ENCODE data around the gene ZCCHC3. TPM values are rescaled to one million over a fixed set of nuclear protein-coding genes. Genes with fewer than 3 reads are reported as not detected.
A peak's percentile ranks its signal among the peaks of the same experiment; 100 is the strongest.

ZCCHC3 gene
- total RNA-seq, 2 experiments from 2014 or later: 30.0 to 30.6 TPM

DNA sequence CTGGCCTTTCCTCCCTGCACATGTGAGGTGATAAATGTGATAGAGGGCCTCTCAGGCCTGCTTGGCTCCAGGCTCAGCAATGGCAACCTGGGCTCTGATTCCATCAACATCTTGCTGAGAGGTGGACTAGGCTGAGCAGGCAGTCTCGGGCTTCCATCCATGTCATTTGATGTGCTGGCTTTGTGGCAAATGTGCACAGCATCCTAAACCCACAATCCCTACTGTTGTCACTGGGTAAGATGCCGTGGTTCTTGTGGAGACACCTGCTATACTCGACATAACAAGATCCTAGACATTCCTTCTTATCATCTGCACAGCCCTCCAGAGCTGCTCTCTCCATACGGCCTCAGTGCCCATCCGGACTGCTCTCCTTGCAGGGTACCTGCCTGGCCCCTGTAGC, 2.8 kb upstream of the ZCCHC3 start:
- POLR2A ChIA-PET: interaction anchor here (7.8 kb wide), 1 partner anchor 30 kb away, joined by 84 read pairs; the partner anchor contains the start of gene SOX12
- Mint-ChIP-seq H3K9me3 (no peaks in the 10 kb centered on the region), H3K27ac (no peak overlapping the region), H3K27me3 (no peaks in the 10 kb centered on the region), H3K36me3 (peaks cover 11% of the 10 kb centered on the region), H3K4me1 (peaks cover 26% of the 10 kb centered on the region), H3K4me3 (no peak overlapping the region)
- DNase-seq (no peak), ATAC-seq (ENCODE audit: low read depth) (no peak)

DNA sequence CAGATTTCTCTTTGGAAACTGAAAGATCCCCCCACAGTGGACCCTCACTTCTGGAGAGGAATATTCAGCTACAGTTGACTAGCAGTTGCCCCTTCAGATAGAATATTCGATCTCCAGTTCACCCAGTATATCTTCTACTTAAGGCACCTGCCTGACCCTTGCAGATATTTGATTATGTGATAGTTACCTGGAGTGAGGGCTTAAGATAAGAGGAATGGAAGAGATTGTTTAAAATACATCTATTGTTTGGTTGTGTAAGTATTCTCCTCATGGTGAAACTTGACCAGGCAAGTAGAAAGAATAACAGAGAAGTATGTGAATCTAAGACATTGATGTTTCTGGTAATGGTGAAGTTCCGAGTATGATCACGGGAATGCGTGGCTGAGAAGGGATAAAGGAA, 1.6 kb upstream of the ZCCHC3 start:
- Mint-ChIP-seq H3K4me3 (peak overlapping the region; percentile 97), H3K4me1 (peaks cover 32% of the 10 kb centered on the region), H3K27ac (peak overlapping the region; percentile 99), H3K9me3 (no peaks in the 10 kb centered on the region), H3K36me3 (peaks cover 16% of the 10 kb centered on the region), H3K27me3 (no peaks in the 10 kb centered on the region)
- DNase-seq: no peak
- ATAC-seq (ENCODE audit: low read depth): no peak
- POLR2A ChIA-PET: interaction anchor here (0.6 to 7.8 kb wide), 3 partner anchors 13 to 205 kb away, joined by 3 to 84 read pairs (median 32); partner anchors contain the start of gene SOX12

DNA sequence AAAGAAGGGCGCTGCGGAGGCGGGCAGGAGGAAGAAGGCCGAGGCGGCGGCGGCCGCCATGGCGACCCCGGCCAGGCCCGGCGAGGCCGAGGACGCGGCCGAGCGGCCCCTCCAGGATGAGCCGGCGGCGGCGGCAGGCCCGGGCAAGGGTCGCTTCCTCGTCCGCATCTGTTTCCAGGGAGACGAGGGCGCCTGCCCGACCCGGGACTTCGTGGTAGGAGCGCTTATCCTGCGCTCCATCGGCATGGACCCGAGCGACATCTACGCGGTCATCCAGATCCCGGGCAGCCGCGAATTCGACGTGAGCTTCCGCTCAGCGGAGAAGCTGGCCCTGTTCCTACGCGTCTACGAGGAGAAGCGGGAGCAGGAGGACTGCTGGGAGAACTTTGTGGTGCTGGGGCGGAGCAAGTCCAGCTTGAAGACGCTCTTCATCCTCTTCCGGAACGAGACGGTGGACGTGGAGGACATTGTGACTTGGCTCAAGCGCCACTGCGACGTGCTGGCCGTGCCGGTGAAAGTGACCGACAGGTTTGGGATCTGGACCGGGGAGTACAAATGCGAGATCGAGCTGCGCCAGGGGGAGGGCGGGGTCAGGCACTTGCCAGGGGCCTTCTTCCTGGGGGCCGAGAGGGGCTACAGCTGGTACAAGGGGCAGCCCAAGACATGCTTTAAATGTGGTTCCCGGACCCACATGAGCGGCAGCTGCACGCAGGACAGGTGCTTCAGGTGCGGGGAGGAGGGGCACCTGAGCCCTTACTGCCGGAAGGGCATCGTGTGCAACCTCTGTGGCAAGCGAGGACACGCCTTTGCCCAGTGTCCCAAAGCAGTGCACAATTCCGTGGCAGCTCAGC, 780 bp downstream of the ZCCHC3 start:
- Mint-ChIP-seq H3K4me3 (peak overlapping the region; percentile 98), H3K36me3 (peaks cover 30% of the 10 kb centered on the region), H3K9me3 (no peaks in the 10 kb centered on the region), H3K4me1 (peaks cover 37% of the 10 kb centered on the region), H3K27me3 (no peaks in the 10 kb centered on the region), H3K27ac (peak overlapping the region; percentile 98)
- DNase-seq (peak; percentile 71), ATAC-seq (ENCODE audit: low read depth) (peak; percentile 28)
- POLR2A ChIA-PET: interaction anchor here (1.1 to 7.8 kb wide), 8 partner anchors 10 to 109 kb away, joined by 3 to 84 read pairs (median 4); partner anchors contain the start of gene SOX12

DNA sequence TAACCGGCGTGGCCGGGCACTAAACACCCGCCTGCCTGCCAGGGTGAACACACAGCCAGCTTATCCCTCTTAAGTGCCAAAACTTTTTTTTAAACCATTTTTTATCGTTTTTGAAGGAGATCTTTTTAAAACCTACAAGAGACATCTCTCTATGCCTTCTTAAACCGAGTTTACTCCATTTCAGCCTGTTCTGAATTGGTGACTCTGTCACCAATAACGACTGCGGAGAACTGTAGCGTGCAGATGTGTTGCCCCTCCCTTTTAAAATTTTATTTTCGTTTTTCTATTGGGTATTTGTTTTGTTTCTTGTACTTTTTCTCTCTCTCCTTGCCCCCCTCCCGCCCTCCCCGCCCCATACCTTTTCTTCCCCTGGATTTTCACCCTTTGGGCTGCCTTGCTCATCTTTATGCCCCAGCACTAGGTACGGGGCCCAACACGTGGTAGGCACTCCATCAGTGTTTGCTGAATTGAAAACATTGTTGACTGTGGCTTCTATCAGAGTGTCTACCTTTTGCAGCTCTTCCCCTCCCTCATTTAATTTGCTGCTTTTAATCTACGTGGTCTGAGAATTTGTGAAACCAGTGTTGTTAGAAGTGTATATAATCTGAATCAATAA, 1.5 kb downstream of the ZCCHC3 start:
- H3K27me3 Mint-ChIP-seq: no peaks in the 10 kb centered on the region
- no peaks in the 10 kb centered on the region for H3K9me3 Mint-ChIP-seq
- ATAC-seq (ENCODE audit: low read depth) (no peak), DNase-seq (no peak)
- peak overlapping the region; percentile 98 for H3K4me3 Mint-ChIP-seq
- peak overlapping the region; percentile 98 for H3K27ac Mint-ChIP-seq
- POLR2A ChIA-PET: interaction anchor here (0.9 to 7.8 kb wide), 4 partner anchors 10 to 32 kb away, joined by 3 to 84 read pairs (median 18); partner anchors contain the start of gene SOX12
- H3K36me3 Mint-ChIP-seq: peaks cover 31% of the 10 kb centered on the region
- H3K4me1 Mint-ChIP-seq: peaks cover 37% of the 10 kb centered on the region

DNA sequence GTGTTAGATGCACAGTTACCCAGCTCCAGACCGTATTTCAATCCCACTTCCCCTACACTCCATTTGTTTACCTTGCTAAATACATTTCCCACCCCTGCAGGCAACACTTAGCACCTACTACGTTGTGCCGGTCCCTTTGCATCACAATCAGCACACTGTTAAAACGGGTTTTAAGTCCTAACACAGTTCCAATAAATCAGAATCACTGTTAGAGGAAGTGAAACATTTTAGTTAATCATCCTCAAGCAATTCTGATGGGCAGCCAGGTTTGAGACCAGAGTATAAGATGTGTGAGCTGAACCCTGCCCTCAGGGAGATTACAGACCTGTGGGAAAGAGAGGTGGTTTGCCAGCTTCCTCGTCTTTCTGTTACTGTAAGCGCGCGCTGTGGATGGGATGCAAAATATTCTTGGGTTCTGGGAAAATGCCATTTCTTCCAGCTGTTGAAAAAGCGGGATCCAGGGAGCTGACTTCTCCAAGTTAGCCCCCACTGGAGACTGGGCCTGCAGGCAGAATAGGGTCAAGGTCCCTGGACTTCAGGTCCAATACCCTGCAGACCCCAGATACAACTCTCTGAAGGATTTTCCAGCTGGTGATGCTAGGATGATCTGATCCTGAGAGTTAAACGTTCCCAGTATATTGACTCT, 3.1 kb downstream of the ZCCHC3 start:
- peaks cover 34% of the 10 kb centered on the region for H3K4me1 Mint-ChIP-seq
- no peak for DNase-seq
- no peaks in the 10 kb centered on the region for H3K9me3 Mint-ChIP-seq
- no peak for ATAC-seq (ENCODE audit: low read depth)
- H3K27ac Mint-ChIP-seq: no peak overlapping the region
- H3K27me3 Mint-ChIP-seq: no peaks in the 10 kb centered on the region
- H3K4me3 Mint-ChIP-seq: peak overlapping the region; percentile 98
- H3K36me3 Mint-ChIP-seq: peaks cover 32% of the 10 kb centered on the region
- POLR2A ChIA-PET: interaction anchor here (5.0 to 7.8 kb wide), 2 partner anchors 9 to 24 kb away, joined by 32 to 84 read pairs; partner anchors contain the start of gene SOX12

DNA sequence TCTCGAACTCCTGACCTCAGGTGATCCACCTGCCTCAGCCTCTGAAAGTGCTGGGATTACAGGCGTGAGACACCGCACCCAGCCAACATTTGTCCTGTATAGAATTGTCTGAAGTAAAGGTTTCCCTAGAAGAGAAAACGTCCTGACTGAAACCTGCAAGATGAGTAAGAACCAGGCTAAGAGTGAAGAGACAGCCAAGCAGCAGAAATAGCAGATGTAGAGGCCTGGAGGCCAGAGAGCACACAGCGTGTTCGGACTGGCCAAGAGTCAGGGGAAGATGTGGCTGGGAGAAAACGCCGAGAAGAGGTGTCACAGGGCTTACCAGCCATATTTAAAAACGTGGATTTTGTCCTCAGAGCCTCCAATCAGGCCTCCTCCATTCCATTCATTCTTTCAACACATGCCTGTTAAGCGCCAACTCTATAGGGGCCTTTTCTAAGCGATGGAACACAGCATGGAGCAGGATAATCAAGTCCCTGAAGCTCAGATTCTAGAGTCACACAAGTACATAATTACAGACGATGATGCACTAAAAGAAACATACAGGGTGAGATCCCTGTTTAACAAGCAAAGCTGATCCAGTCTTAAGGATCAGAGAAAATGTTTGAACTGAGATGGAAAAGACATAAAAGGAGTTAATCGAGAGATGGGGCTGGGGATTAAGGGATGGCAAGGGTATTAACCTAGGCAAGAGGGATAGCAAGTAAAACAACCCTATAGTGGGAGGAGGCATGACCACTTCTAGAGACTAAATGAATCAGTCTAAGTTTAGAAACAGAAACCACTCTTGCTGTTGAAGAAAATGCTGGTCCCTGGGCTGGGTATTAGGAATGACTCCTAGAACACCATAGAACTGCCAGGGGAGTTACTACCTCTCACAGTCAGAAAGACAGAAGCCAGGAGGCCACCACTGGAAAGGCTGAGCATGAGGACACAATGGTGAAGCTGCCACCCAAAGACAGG, 4.8 kb downstream of the ZCCHC3 start:
- ATAC-seq (ENCODE audit: low read depth) (no peak), DNase-seq (no peak)
- H3K4me1 Mint-ChIP-seq: peaks cover 25% of the 10 kb centered on the region
- no peaks in the 10 kb centered on the region for H3K27me3 Mint-ChIP-seq
- no peak overlapping the region for H3K27ac Mint-ChIP-seq
- peaks cover 32% of the 10 kb centered on the region for H3K36me3 Mint-ChIP-seq
- no peak overlapping the region for H3K4me3 Mint-ChIP-seq
- no peaks in the 10 kb centered on the region for H3K9me3 Mint-ChIP-seq
- POLR2A ChIA-PET: interaction anchor here (1.1 to 7.8 kb wide), 2 partner anchors 22 kb away, joined by 3 to 84 read pairs; partner anchors contain the start of gene SOX12

DNA sequence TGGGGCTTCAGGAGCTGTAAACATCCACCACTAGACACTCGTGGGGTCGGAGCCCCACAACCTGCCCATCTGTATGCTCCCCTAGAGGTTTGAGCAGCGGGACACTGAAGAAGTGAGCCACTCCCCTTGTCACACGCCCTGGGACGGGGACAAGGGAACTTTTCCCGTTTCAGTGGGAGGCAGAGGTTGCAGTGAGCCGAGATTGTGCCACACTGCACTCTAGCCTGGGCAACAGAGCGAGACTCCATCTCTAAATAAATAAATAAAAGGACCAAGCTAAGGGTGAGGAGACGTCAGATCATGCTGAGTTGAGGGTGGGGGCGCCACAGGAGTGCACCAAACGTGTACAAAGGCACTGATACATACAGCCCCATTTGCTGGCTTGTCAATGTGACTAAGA, 8.4 kb downstream of the ZCCHC3 start:
- peaks cover 15% of the 10 kb centered on the region for H3K36me3 Mint-ChIP-seq
- POLR2A ChIA-PET: no interaction called here

DNA sequence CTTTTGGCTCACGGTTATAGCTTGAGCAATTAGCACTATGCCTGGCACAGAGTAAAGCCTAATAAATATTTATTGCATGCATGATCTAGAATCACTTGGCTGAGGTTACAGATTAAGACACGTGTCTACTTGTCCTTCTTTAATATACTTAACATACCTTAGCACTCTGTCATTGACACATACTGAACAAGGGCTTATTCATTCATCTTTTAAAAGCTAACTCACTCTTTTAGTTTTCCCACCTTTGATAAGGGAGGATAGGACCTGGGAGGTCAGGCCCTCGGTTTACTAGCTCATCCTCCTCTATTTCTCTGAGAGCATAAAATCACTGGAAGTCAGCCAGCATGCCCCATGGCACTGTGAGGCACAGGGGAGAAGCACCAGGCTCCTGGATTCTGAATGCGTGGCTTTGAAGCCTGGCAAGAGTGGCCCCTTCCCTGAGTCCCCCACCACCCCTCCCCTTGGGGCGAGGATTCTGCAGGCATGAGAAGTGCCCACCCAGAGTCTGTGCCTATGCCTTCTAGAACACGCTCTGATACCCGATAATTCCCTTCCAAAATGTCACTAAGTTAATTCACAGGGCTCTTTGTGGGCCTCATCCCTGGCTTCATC, 11.2 kb downstream of the ZCCHC3 start:
- DNase-seq: no peak
- no peaks in the 10 kb centered on the region for H3K9me3 Mint-ChIP-seq
- POLR2A ChIA-PET: interaction anchor here (0.5 to 4.6 kb wide), 3 partner anchors 11 to 59 kb away, joined by 3 to 32 read pairs (median 4); partner anchors contain the start of genes SOX12 and ZCCHC3
- ATAC-seq (ENCODE audit: low read depth): no peak
- H3K27me3 Mint-ChIP-seq: no peaks in the 10 kb centered on the region
- H3K4me1 Mint-ChIP-seq: peaks cover 18% of the 10 kb centered on the region
- H3K4me3 Mint-ChIP-seq: no peak overlapping the region
- no peak overlapping the region for H3K27ac Mint-ChIP-seq
- H3K36me3 Mint-ChIP-seq: peaks cover 2% of the 10 kb centered on the region

More for the DNA sequence above, 8.4 kb downstream of the ZCCHC3 start:
- Mint-ChIP-seq H3K9me3 (no peaks in the 10 kb centered on the region), H3K27ac (no peak overlapping the region), H3K4me3 (no peak overlapping the region), H3K27me3 (no peaks in the 10 kb centered on the region), H3K4me1 (peaks cover 22% of the 10 kb centered on the region)
- DNase-seq (no peak), ATAC-seq (ENCODE audit: low read depth) (no peak)

DNA sequence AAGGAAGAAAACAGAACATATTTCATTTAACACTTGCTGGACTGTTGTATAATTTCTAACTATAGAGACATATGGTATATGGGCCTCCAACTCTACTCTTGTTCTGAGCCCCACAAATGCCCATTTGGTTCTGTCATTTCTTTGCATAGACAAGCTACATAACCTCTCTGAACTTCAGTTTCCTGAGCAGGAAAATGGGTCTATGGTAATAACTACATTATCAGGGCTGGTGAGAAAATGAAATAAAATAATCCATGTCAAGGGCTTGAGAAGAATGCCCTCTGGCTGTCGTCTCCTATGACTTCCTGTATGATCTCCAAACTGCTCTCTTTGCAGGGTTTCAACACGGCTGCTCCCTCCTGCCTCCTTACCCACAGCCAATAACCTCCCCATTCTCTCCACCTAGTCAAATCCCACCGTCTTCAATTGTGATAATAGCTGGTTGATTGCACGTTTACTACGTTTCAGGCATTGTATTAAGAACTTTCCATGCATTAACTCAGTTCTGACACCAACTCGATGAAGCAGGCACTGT, 12.0 kb downstream of the ZCCHC3 start:
- H3K4me1 Mint-ChIP-seq: peaks cover 18% of the 10 kb centered on the region
- H3K4me3 Mint-ChIP-seq: peak overlapping the region; percentile 53
- ATAC-seq (ENCODE audit: low read depth): no peak
- peak overlapping the region; percentile 70 for H3K27ac Mint-ChIP-seq
- H3K9me3 Mint-ChIP-seq: no peaks in the 10 kb centered on the region
- POLR2A ChIA-PET: interaction anchor here (1.3 to 4.6 kb wide), 3 partner anchors 12 to 17 kb away, joined by 3 to 32 read pairs (median 4); partner anchors contain the start of genes SOX12 and ZCCHC3
- H3K36me3 Mint-ChIP-seq: no peaks in the 10 kb centered on the region
- H3K27me3 Mint-ChIP-seq: no peaks in the 10 kb centered on the region
- DNase-seq: no peak

DNA sequence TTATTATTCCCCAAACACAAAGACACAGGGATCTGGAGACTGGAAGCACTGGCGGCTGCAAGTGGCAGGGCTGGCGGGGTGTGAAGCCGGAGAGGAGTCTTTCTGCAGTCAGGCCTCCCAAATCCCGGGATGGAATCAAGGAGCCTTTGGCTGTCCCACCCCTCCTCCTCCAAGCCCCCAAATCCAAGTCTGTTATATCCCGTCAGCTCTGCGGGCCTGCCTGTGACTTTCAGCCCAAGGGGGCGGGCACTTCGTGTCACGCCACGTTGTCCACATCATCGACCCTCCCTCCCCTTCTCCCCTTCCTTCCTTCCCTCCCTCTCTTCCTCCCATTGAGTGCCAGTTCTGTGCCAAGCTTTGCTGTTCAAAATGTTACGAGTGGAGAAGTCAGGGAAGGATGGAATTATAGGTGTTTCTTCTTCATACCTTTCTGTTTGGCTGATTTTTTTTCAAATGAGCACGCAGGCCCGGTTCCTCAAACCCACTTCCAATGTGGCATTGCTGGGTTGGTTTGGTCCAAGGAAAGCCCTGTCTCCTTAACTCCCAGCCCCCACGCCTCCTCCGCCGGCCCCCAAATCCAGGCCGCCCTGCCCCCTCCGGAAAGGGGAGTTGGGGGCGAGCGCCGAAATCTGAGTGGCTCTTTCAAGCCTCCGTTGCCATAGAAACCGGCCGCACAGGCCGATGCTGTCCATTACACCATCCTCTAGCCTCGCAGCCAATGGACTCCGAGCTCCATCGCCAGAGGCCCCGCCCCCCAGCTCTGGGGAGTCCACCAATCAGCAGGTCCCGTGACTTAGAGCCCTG, 12.7 kb downstream of the ZCCHC3 start:
- H3K36me3 Mint-ChIP-seq: no peaks in the 10 kb centered on the region
- peak overlapping the region; percentile 85 for H3K4me3 Mint-ChIP-seq
- peak overlapping the region; percentile 79 for H3K27ac Mint-ChIP-seq
- DNase-seq (peak; percentile 89), ATAC-seq (ENCODE audit: low read depth) (peak; percentile 100)
- peaks cover 18% of the 10 kb centered on the region for H3K4me1 Mint-ChIP-seq
- H3K9me3 Mint-ChIP-seq: no peaks in the 10 kb centered on the region
- H3K27me3 Mint-ChIP-seq: no peaks in the 10 kb centered on the region
- POLR2A ChIA-PET: interaction anchor here (0.7 to 4.6 kb wide), 6 partner anchors 12 to 1337 kb away, joined by 3 to 32 read pairs (median 4); partner anchors contain the start of genes SOX12 and ZCCHC3

DNA sequence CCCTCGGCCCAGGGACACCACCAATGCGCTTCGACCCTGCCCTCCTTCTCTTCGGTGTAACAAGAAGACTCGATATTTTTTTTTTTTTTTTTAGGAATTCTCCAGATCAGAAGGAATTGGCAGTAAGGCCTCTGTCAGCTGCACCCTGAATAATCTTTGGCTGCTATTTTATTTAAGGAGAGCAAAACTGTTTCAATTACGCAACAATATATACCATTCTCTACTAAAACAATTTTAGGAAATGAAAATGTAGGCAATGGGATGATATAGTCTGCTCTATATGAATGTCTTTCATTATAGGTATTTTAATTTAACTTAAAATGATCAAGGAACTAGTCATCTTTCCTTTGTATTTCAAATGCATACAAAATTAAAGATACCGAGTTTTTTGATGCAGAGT, 13.3 kb downstream of the ZCCHC3 start:
- DNase-seq (no peak), ATAC-seq (ENCODE audit: low read depth) (no peak)
- Mint-ChIP-seq H3K9me3 (no peaks in the 10 kb centered on the region), H3K36me3 (no peaks in the 10 kb centered on the region), H3K27me3 (no peaks in the 10 kb centered on the region), H3K4me3 (peak overlapping the region; percentile 85), H3K4me1 (peaks cover 18% of the 10 kb centered on the region), H3K27ac (peak overlapping the region; percentile 79)
- POLR2A ChIA-PET: interaction anchor here (0.7 to 4.6 kb wide), 5 partner anchors 13 to 1336 kb away, joined by 3 to 32 read pairs (median 5); partner anchors contain the start of gene ZCCHC3

All from activated naive CD8-positive, alpha-beta T cell treated with anti-CD3 and anti-CD28 coated beads, Interleukin-2, amount 10 ng/mL, durations not matched to agents 7 days and 5 days (primary cell).